DMS153 (cell line): ENCODE measurements around the gene TAS2R60.
"Not testable (repeated sequence)": the region's sequence is repeated elsewhere in the genome, so short reads cannot be mapped to it uniquely, and the experiment has no call there.

Experiments
- DNase-seq: peaks from one replicate; lab custom pipeline; 2025; lab: John Stamatoyannopoulos, UW

TAS2R60 gene

DNA sequence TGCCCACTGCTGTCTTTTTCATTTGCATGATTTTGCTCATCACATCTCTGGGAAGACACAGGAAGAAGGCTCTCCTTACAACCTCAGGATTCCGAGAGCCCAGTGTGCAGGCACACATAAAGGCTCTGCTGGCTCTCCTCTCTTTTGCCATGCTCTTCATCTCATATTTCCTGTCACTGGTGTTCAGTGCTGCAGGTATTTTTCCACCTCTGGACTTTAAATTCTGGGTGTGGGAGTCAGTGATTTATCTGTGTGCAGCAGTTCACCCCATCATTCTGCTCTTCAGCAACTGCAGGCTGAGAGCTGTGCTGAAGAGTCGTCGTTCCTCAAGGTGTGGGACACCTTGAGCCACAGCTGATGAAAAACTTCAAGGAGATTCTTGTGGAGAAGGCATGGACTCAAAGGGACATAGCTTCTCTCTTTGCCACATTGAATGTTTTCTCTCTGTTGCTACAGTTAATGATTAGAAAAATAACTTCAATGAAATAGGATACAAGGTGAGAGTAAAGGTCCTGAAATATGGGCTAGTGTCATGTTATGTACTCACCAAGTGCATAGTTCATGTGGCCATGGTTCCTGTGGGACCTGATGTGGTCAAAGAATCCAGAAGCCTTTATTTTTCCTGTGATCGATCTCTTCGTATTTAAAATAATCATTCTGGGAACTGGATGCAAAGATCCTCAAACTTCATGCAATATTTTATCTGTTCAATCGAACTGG is 970 bp downstream of the TAS2R60 start:
- no peak for DNase-seq

DNA sequence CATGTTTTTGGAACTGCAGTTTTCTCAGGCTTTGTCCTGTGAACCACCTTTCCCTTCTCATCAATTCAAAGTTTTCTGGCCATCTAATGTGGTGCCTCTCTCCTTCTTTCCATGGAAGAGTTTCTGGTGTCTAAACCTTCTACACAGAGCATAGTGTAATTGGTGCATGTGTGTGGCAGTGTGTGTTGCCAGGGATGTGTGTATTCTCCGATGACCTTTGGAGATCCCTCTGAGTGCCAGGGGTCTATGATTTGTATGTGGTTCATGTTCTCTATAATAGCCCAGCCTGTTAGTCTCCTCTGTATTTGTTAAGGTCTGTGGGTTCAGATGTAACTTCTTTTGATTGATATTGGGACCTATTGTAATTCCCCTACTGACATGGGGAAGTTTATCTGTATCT is 1.5 kb downstream of the TAS2R60 start:
- no peak for DNase-seq

DNA sequence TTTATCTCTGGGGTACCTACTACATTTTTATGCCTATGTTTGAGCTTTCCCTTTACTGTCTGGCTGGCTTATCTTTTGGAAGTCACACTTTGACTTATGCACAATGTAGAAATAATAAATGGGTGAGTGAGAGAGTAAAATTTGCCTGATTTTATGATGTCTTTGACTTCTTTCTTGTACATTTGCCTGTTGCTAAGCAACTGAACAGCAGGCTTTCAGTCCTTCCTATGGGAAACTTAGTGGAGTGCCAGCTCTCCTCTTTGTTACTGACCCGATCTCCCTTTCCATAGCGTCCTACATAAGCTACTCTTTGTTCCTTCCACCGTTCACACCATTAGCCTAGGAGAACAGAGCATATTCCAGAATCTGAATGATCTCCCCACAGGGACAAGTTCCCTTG is 4.2 kb downstream of the TAS2R60 start:
- DNase-seq: no peak

DNA sequence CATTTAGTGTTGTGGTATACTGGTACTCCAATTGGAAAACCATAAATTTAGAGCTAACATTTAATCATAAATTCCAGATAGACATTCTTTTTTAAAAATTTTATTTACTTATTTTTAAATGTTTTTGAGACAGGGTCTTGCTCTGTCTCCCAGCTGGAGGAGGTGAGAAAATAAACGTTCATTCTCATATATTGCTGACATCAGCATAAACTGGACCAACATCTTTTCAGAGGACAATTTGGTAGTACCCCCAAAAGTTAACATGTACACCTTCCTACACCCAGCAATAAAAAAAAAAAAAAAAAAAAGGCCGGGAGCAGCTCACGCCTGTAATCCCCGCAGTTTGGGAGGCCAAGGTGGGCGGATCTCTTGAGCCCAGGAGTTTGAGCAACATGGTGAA is 5.2 kb downstream of the TAS2R60 start:
- no peak for DNase-seq

DNA sequence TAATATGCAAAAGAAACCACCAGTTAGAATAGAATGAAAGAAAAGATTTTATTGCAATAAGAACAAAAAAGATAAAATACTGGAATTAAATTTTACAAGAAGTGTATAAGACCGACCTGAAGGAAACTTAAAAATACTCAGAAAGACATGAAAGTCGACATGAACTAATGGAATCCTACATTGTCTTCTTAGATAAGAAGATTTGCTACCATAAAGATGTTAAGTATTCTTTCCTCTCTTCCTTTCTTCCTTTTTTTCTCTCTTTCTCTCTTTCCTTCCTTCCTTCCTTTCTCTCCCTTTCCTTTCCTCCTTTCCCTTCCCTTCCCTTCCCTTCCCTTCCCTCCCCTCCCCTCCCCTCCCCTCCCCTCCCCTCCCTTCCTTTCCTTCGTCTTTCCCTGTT is 6.5 kb downstream of the TAS2R60 start:
- DNase-seq: no peak

DNA sequence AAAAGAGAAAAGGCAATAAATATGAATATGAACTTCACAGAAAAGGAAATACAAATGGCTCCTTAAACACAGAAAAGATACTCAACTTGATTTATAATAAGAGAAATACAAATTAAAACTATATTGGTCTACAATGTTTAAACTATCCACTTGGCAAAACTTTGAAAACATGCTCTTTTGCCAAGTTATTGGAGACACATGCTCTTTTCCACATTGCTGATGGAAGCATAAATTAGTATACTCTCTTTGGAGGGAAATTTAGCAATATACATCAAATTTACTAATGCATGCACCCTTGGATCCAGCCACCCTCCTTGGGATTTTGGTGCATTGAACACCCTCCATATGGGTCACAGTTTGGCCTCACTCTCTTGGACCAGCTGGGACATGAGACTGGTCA is 7.9 kb downstream of the TAS2R60 start:
- DNase-seq: no peak

DNA sequence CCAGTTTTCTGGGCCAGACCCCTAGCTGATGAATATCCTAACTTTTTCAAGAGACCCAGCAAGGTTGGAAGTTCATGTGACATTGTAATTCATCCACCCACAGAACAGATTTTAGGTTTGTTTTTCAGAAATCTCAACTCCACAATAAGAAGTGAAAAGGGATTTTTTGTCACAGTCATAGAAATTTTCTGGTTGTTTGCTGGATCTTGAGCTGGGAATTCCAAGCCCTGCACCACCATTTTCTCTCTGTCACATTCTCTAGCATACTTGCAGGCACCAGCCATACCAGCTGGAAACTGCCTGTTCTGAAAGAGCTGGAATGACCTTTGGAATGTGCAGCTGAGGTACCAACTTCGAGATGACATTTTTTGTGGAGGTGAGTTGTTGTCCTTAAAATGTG is 8.5 kb downstream of the TAS2R60 start:
- no peak for DNase-seq

DNA sequence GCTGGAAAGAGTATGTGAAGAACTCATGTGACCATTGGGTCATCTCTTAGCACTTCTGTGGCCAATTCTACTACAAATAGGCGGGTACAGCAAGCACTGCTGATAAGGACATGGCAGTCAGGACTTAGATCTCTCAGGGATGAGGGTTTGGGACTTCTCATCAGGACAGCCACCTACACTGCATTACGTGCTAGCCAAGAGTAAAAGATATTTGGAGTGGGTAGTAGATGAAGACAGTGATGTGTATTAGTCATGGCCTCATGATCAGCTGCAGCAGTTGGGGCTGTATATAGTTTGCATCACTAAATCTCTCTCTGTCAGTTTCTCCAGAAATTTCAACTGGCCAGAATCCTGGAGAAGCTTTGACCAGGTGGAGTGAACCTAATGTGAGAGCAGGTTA is 9.2 kb downstream of the TAS2R60 start:
- DNase-seq: no peak

DNA sequence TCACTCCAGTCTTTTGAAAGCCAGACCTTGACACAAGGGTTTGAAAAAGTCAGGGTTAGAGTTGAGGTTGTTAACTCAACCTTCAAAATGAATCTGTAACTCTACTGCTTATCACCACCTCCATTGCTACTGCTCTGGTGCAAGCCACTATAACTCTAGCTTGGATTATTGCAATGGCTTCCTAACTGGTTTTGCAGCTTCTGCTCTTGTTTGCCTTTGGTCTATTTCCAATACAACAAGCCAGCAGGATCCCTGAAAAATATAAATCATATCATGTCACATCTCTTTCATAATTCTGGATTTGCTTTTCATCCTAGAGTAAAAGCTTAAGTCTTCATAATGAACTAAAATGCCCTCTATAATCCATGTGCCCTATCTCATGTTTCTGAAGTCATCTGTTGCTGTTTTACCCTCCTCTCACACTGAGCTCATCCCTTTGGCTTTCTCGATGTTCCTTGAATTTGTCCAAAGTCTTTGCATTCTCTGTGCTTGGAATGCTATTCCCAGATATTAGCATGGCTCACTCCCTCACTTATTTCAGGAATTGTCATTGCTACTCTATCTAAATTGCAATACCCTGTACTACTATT is 10.9 kb downstream of the TAS2R60 start:
- DNase-seq: no peak

DNA sequence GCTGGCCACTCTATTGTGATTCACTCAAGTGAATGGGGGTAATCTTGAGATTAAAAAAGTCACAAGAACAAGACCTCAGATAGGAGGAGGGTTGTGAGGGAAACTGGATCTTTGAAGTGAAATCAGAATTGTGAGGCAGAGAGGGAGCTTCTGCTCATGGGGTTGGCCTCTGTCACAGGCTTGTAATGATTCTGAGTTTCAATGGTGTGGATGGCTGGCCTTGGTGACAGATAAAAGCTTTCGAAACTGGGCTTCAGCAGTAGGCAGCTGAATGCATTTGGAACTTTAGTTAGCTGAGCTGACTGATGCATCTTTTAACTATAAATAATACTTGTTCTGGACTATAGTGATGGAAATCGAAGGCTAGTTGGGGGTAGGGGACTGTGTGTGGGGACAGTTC is 12.2 kb downstream of the TAS2R60 start:
- no peak for DNase-seq

DNA sequence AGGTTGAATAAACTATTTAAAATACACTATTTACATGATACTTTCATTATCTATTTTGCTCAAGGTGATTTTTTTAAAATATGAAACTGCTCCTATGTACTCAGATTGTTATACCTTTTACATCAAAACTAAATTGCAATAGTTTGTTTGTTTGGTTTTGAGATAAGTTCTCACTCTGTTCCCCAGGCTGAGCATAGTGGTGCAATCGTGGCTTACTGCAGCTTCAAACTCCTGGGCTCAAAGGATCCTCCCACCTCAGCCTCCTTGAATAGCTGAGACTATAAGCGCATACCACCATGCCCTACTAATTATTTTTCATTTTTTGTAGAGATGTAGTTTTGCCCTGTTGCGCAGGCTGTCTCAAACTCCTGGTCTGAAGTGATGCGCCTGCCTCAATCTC is 12.7 kb downstream of the TAS2R60 start:
- no peak for DNase-seq

DNA sequence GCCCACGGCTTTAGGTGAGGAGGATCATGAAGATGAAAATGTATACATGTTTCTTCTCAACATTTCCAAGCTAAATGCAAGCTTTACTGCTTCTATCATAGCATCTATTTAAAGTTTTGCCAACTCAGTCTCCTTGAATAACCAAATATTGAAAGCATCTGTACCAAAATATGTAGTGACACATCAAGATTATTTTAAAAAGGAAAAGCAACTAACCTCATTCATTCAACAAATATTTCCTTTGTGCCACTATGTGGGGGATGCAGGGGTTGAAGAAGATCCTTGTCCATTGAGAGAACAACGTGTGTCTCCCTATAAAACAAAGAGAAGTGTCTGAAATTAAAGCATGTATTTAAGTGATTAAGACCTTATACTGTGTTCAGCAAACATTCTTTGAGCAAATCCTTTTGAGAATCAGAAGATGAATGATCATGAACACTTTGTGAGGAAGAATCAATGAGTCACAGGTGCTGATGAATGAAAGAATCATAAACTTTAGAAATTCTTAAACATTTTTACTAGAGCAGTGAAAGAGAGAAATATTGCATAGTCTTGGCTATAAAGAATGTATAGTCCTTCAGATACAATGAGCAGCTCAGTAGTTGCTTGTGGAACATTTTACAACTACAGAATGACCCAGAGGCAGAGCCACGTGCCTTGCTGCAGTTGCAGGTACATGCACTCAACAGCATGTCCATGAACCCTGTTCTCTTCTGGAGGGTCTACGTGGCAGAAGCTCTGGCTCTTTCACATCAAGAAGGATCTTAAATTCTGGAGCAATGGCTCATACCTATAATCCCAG is 13.9 kb downstream of the TAS2R60 start:
- DNase-seq: no peak

DNA sequence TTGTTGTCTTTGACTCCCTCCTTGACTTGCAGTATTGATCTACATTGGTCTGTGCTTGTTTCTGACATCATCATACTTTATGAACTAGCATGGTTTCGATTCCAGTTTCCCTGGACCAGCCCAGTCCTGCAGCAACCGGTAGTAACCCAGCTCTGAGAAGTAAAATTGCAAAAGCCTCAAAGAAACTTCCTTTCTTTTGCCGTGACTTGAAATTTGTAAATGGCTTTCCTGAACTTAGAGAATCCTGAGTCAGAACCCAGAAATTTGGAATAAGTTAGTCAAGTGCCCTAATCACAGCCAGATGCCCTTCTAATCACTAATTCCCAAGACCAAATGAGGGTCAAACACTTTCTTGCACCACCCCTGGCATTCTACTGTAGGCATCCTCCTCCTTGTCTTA is 15.0 kb downstream of the TAS2R60 start:
- no peak for DNase-seq

DNA sequence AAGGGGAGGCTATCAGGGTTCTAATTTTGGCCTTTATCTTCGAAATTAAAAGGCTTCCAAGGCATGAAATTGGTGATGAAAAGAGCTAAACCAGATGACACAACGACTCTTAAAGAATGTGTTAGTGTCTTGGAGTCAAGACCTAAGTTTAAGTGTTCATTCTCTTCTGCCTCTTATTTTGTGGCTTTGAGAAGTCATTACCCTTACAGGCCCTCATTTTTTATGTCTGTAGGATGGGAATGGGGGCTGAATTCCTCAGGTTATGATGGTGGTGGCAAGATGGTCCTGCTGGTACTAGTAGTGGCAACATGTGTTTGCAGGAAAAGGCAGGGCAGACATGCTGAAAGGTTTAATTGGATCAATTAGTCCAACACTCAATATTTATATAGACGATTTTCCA is 15.4 kb downstream of the TAS2R60 start:
- DNase-seq: no peak

DNA sequence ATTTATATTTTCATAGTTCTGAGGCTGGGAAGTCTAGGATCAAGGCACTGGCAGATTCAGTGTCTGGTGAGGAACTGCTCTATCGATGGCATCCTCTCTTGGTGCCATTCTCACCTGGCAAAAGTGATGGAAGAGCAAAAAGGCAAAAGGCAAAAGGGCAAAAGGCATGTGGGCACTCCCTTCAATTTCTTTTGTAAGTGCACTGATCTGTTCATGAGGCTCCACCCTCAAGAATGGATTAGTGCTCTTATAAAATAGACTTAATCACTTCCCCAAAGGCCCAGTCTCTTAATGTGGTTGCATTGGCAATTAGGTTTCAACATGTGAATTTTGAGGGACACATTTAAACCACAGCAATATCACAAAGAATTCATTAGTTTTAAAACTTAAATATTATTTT is 16.1 kb downstream of the TAS2R60 start:
- DNase-seq: no peak

DNA sequence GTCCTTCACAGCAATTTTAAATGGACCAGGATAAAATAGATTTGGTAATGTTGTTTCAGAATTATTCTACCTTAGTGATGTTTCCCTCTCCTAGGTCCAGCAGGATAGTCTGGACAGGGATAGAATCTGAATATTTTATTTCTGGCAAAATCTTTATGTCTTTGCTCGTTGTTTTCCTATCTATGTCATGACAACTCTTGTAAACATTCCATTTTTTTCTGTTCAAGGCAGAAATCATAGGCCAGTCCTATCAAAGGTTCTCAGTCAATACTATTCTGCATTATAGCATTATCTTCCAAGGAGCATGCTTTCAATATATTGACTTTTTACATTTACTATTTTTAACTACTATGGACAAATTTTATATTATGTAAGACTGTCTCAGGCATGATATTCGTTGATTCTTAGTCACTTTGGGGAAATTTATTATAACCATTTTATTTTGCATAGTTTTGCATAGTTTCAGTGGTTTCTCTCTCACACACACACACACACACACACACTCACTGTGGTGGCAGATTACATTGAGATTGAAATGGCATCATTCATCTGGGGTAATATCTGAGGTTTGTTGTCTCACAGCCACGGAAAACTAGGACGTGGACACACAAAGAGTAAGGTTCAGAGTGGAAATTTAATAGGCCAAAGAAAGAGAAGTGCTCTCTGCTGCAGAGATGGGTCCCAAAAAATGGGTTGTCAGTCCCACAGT is 17.2 kb downstream of the TAS2R60 start:
- DNase-seq: no peak

DNA sequence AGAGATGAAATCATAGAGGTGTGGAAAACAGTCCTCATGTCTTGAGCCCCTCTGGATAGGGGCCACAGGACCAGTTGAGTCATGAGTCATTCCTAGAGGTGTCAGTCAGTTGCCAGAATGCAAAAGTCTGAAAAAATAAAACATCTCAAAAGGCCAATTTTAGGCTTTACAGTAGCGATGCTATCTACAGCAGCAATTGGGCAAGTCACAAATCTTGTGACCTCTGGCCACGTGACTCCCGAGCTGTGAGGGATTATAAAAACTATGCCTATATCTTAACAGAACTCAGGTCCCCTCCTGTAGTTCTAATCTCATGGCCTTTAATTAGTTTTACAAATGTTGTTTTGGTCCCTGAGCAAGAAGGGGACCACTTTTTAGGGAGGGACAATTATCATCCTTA is 18.8 kb downstream of the TAS2R60 start:
- no peak for DNase-seq

DNA sequence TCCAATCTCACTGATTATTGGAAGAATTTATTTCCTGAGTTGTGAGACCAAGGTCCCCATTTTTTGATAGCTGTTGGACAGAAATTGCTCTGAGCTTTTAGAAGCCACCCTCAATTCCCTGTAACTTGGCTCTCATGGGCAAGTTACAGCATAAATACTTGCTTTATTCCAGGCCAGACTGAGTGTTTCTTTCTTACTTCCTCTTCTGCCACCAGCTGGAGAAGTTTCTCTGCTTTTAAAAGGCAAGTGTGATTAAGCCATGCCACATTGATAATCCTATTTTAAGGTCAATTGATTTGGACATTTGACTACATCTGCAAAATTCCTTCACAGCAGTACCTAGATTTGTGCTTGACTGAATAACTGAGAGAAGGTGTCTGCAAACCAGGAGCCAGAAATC is 20.3 kb downstream of the TAS2R60 start:
- DNase-seq: no peak

DNA sequence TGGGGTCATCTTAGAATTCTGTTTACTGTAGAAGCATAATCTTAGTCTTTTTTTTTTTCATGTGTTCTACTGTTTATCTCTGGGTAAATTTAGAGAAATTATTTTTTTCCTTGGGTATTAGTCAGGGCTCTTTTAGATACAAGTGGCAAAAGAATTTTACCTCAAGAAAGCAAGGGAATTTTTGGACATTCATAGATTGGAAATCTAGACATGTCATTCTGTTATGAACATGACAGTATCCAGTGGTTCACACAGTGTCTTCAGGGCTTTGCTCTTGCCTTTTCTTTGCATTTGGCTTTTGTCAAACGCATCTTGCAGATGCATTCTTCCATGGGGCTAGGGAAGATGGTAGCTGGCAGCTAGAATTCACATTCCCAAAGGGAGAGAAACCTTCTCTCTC is 20.7 kb downstream of the TAS2R60 start:
- no peak for DNase-seq

DNA sequence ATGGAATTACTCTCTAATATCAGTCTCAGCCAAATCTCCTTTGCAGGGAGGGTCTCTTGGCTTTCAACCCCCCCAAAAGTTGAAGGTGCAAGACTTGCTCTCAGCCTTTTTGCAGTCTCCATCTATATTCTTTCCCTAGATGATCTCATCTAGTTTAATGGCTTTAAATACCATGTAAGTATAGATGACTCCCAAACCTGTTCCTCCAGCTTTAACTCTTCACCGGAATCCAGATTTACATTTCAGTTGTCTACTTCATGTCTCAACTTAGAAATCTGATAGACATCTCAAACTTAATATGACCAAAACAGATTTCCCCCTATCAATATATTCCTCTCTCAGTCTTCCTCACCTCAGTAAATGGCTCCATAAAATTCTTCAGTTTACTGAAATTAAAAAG is 24.5 kb downstream of the TAS2R60 start:
- DNase-seq: no peak

DNA sequence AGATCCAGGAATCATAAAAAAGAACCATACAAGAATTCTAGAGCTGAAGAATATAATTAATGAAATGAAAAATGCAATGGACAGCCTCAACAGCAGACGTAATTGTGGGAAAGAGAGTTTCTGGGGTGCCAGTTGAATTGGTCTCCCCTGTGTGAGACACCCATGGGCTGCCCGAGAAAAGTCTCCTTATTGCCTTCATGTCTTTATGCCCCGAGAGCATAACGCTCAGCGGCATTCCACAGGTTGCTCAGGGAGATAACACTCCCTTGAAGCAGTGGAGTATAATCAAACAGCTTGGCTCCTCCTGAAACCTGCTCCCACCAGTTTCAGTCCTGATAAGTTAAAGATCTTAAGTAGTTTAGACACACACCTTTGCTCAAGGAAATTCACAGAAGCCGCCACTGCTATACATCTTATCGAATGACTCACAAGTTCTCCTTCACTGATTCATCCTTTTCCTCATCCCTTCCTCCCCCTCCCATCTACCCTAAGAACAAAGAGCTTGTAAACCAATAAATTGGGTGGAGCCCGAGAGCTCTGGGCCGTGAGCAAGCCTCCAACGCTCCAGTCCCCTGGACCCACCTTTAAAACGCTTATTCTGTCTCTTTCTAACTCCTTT is 28.9 kb downstream of the TAS2R60 start:
- not testable (repeated sequence) for DNase-seq

DNA sequence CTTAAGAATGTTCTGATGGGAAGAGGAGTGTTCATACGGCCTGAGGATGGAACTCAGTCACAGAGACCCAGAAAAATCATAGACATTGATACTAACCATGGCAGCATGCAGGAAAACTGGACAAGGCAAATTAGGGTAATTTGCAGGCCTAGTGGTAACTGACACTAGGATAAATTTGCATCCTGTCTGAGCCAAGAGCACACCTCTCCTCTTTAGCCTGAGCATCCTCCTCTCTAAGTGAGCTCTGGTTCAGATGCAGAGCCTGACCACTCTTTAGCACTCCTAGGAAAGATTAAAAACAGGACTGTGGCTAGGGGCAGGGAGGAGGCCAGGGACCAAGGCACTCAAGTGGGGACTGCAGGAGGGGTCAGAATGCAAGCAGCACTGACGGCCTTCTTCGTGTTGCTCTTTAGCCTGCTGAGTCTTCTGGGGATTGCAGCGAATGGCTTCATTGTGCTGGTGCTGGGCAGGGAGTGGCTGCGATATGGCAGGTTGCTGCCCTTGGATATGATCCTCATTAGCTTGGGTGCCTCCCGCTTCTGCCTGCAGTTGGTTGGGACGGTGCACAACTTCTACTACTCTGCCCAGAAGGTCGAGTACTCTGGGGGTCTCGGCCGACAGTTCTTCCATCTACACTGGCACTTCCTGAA is 34.4 kb downstream of the TAS2R60 start, which contains the start of gene TAS2R41:
TAS2R41 (plus strand) TSS at position 373 of the 650 bp plus-strand sequence; CDS start at position 373, 0 bp downstream.
- DNase-seq: no peak
